22Rv1 (cell line): Measurements from ENCODE around the gene ARAP1.

Experiments
- H3K27ac ChIP-seq: fragments of 450-650 bp; 2 replicates; pipeline ENCODE4 v1.5.1; 2017
- CTCF ChIP-seq: fragments of 450-650 bp; IDR thresholded peaks from 2 replicates; pipeline ENCODE4 v1.5.1; 2017; ENCODE audit warnings: mild to moderate bottlenecking
- ZFX ChIP-seq: fragments of 450-650 bp; IDR thresholded peaks from 2 replicates; pipeline ENCODE4 v1.6.1; 2017; ENCODE audit warnings: antibody characterized with exemption, borderline replicate concordance

ARAP1 gene

GRCh38 chr11:72730737-72731136 lies 21.5 kb downstream of the ARAP1 start:
- TF ChIP-seq CTCF (no peak), ZFX (no peak)
- H3K27ac ChIP-seq: no peak overlapping the region

GRCh38 chr11:72730243-72730642 lies 22.0 kb downstream of the ARAP1 start:
- TF ChIP-seq ZFX: no peak
- no peak for TF ChIP-seq CTCF
- H3K27ac ChIP-seq: no peak overlapping the region

GRCh38 chr11:72727521-72727920 lies 24.7 kb downstream of the ARAP1 start:
- TF ChIP-seq ZFX: no peak
- TF ChIP-seq CTCF: no peak
- H3K27ac ChIP-seq: no peak overlapping the region

GRCh38 chr11:72726266-72727220 lies 25.7 kb downstream of the ARAP1 start:
- no peak for TF ChIP-seq CTCF
- no peak for TF ChIP-seq ZFX
- no peak overlapping the region for H3K27ac ChIP-seq

GRCh38 chr11:72725724-72726028 lies 26.5 kb downstream of the ARAP1 start:
- H3K27ac ChIP-seq: no peak overlapping the region
- TF ChIP-seq CTCF (no peak), ZFX (no peak)

GRCh38 chr11:72724851-72725723 lies 27.1 kb downstream of the ARAP1 start:
- H3K27ac ChIP-seq: no peak overlapping the region

More at GRCh38 chr11:72724851-72725723, 27.1 kb downstream of the ARAP1 start:
- TF ChIP-seq CTCF (peak; percentile 86), ZFX (no peak)
